GM06990 (cell line): ENCODE measurements around the gene PRPF39.

Experiments used
- DNase-seq: peaks from one replicate; pipeline ENCODE4 v3.0.0-alpha.2; 2011; ENCODE audit not compliant: insufficient read length; ENCODE audit errors: extremely low read depth
- H3K27me3 ChIP-seq: replicated peaks from 2 replicates; pipeline ENCODE4 v1.6.0; 2011; ENCODE audit warnings: low read length; ENCODE audit not compliant: control insufficient read depth, insufficient read depth
- H3K36me3 ChIP-seq: 2 replicates; pipeline ENCODE4 v1.5.1; 2011; ENCODE audit warnings: low read length; ENCODE audit not compliant: control insufficient read depth, insufficient read depth
- H3K4me3 ChIP-seq: replicated peaks from 2 replicates; pipeline ENCODE4 v1.5.1; 2011; ENCODE audit warnings: low read depth, mild to moderate bottlenecking, control low read depth, low read length
- CTCF ChIP-seq: IDR thresholded peaks from 2 replicates; pipeline ENCODE4 v1.5.1; 2011; ENCODE audit warnings: low read length, control low read depth, mild to moderate bottlenecking, inconsistent platforms; ENCODE audit not compliant: insufficient read depth, poor library complexity, severe bottlenecking

PRPF39 gene

GRCh38 chr14:45096218-45096617 is 12.3 kb downstream of the PRPF39 start:
- H3K36me3 ChIP-seq = peaks cover 3% of the 10 kb centered on the region
- no peak overlapping the region for H3K4me3 ChIP-seq
- H3K27me3 ChIP-seq = no peaks in the 10 kb centered on the region
- DNase-seq = no peak
- TF ChIP-seq CTCF = no peak

- H3K36me3 ChIP-seq = peaks cover 5% of the 10 kb centered on the region
- no peak overlapping the region for H3K4me3 ChIP-seq
- DNase-seq = no peak
- H3K27me3 ChIP-seq = no peaks in the 10 kb centered on the region
- TF ChIP-seq CTCF = no peak
Measured at GRCh38 chr14:45103806-45104205, 19.9 kb downstream of the PRPF39 start.

- H3K36me3 ChIP-seq = peaks cover 5% of the 10 kb centered on the region
- no peak overlapping the region for H3K4me3 ChIP-seq
- DNase-seq = no peak
- H3K27me3 ChIP-seq = no peaks in the 10 kb centered on the region
- TF ChIP-seq CTCF = no peak
Measured at GRCh38 chr14:45104561-45104960, 20.6 kb downstream of the PRPF39 start.

GRCh38 chr14:45112896-45113781 is 29.2 kb downstream of the PRPF39 start:
- H3K27me3 ChIP-seq = no peaks in the 10 kb centered on the region
- DNase-seq = no peak
- no peak for TF ChIP-seq CTCF
- H3K36me3 ChIP-seq = peaks cover 7% of the 10 kb centered on the region
- H3K4me3 ChIP-seq = no peak overlapping the region

GRCh38 chr14:45114327-45114726 is 30.4 kb downstream of the PRPF39 start:
- TF ChIP-seq CTCF = no peak
- Histone ChIP-seq H3K36me3 (peaks cover 7% of the 10 kb centered on the region), H3K4me3 (no peak overlapping the region), H3K27me3 (no peaks in the 10 kb centered on the region)
- no peak for DNase-seq
